ENCODE results near the gene KRTAP20-2. TPM values are rescaled to one million over a fixed set of nuclear protein-coding genes. Genes with fewer than 3 reads are reported as not detected.

Gene KRTAP20-2
- polyA plus RNA-seq, 3 donors: not detected

DNA sequence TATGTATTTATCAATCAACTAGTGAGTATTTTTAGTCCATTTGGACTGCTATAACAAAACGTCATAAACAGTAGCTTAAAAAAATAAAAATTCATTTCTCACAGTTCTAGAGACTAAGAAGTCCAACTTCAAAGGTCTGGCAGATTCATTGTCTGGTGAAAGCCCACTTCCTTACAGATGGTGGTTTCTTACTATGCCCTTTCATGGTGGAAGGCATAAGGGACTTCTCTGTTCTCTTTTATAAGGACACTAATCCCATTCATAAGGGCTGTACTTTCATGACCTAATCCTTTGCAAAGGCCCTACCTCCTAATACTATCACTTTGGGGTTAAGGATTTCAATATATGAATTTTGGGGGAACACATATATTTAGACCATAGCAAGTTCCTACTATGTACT, 45.6 kb downstream of the KRTAP20-2 start:
- Histone ChIP-seq H3K4me2 (replicated peaks; ENCODE audit: extremely low read depth, low read length, poor library complexity, severe bottlenecking) (no peak overlapping the region), H3K4me1 (ENCODE audit: control insufficient read depth in 1 of 2, insufficient read depth in 2 of 2, low read length in 2 of 2) (no peaks in the 10 kb centered on the region), H3K36me3 (replicated peaks in 1 of 2; ENCODE audit: control insufficient read depth in 1 of 2, insufficient read depth in 2 of 2, low read length in 2 of 2) (no peaks in the 10 kb centered on the region), H3K9ac (ENCODE audit: insufficient read depth, low read length, poor library complexity, severe bottlenecking) (no peak overlapping the region), H4K20me1 (ENCODE audit: insufficient read depth, low read length) (no peaks in the 10 kb centered on the region), H2AFZ (ENCODE audit: insufficient read depth, low read depth, low read length, poor library complexity, severe bottlenecking) (no peak overlapping the region), H3K4me3 (replicated peaks in 1 of 3; ENCODE audit: low read depth in 2 of 3, low read length in 3 of 3) (no peak overlapping the region), H3K27ac (ENCODE audit: low read depth in 1 of 2, low read length in 2 of 2) (no peak overlapping the region), H3K79me2 (ENCODE audit: insufficient read depth, low read length) (no peaks in the 10 kb centered on the region), H3K27me3 (ENCODE audit: control insufficient read depth in 2 of 2, insufficient read depth in 2 of 2, low read length in 2 of 2) (no peaks in the 10 kb centered on the region), H3K9me3 (replicated peaks in 1 of 2; ENCODE audit: control insufficient read depth in 1 of 2, insufficient read depth in 1 of 2, low read length in 2 of 2) (peaks cover 11 to 32% of the 10 kb centered on the region in 2 donors)
- DNase-seq: no peak
- Mint-ChIP-seq H3K36me3 (no peaks in the 10 kb centered on the region), H3K4me3 (no peak overlapping the region), H3K4me1 (no peaks in the 10 kb centered on the region), H3K27ac (no peak overlapping the region), H3K27me3 (ENCODE audit: low read depth in 3 of 3) (no peaks in the 10 kb centered on the region), H3K9me3 (peaks cover 0 to 14% (median 4%) of the 10 kb centered on the region in 7 donors)
- intact Hi-C loops (cut with micrococcal nuclease): no loop called here
- TF ChIP-seq, protein P1, sequence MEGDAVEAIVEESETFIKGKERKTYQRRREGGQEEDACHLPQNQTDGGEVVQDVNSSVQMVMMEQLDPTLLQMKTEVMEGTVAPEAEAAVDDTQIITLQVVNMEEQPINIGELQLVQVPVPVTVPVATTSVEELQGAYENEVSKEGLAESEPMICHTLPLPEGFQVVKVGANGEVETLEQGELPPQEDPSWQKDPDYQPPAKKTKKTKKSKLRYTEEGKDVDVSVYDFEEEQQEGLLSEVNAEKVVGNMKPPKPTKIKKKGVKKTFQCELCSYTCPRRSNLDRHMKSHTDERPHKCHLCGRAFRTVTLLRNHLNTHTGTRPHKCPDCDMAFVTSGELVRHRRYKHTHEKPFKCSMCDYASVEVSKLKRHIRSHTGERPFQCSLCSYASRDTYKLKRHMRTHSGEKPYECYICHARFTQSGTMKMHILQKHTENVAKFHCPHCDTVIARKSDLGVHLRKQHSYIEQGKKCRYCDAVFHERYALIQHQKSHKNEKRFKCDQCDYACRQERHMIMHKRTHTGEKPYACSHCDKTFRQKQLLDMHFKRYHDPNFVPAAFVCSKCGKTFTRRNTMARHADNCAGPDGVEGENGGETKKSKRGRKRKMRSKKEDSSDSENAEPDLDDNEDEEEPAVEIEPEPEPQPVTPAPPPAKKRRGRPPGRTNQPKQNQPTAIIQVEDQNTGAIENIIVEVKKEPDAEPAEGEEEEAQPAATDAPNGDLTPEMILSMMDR (IDR thresholded peaks at IDR 0.05): no peak
- no CpG with 5 or more reads among the region's 1 CpG for WGBS (ENCODE audit: insufficient coverage)

DNA sequence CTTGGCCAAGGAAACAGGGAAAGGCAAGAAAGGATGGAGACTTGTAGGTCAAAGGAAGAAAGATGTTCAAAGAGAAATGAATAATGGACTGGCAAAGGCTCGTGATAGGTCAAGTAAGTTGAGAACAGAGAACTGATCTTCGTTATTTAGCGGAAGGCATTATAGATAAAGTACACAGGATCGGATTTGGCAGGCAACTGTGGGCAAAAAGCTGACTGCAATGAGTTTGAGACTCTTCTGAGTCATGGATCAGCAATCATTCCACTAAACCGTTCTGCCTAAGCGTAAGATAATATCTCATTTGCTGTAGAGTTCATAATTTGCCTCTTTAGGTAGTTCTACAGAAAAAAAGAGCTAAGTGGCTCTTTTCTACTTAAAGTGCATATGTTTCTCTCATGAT, 49.5 kb downstream of the KRTAP20-2 start:
- H3K27me3 ChIP-seq (ENCODE audit: control insufficient read depth in 2 of 2, insufficient read depth in 2 of 2, low read length in 2 of 2): no peaks in the 10 kb centered on the region
- Mint-ChIP-seq H3K9me3 (peaks cover 0 to 15% (median 6%) of the 10 kb centered on the region in 7 donors), H3K4me1 (no peaks in the 10 kb centered on the region), H3K4me3 (no peak overlapping the region), H3K27me3 (ENCODE audit: low read depth in 3 of 3) (no peaks in the 10 kb centered on the region), H3K36me3 (no peaks in the 10 kb centered on the region), H3K27ac (no peak overlapping the region)
- DNase-seq: no peak
- peaks cover 14 to 24% of the 10 kb centered on the region in 2 donors for H3K9me3 ChIP-seq (replicated peaks in 1 of 2; ENCODE audit: control insufficient read depth in 1 of 2, insufficient read depth in 1 of 2, low read length in 2 of 2)
- TF ChIP-seq, protein P1 (IDR thresholded peaks at IDR 0.05): no peak
- H3K4me2 ChIP-seq (replicated peaks; ENCODE audit: extremely low read depth, low read length, poor library complexity, severe bottlenecking): no peak overlapping the region
- intact Hi-C loops (cut with micrococcal nuclease): no loop called here
- no peaks in the 10 kb centered on the region for H3K36me3 ChIP-seq (replicated peaks in 1 of 2; ENCODE audit: control insufficient read depth in 1 of 2, insufficient read depth in 2 of 2, low read length in 2 of 2)
- no peak overlapping the region for H3K4me3 ChIP-seq (replicated peaks in 1 of 3; ENCODE audit: low read depth in 2 of 3, low read length in 3 of 3)
- no peaks in the 10 kb centered on the region for H4K20me1 ChIP-seq (ENCODE audit: insufficient read depth, low read length)
- H2AFZ ChIP-seq (ENCODE audit: insufficient read depth, low read depth, low read length, poor library complexity, severe bottlenecking): no peak overlapping the region
- no peak overlapping the region for H3K9ac ChIP-seq (ENCODE audit: insufficient read depth, low read length, poor library complexity, severe bottlenecking)
- WGBS (ENCODE audit: insufficient coverage): 93% methylated on average over 6 of the region's 6 CpGs
- no peaks in the 10 kb centered on the region for H3K4me1 ChIP-seq (ENCODE audit: control insufficient read depth in 1 of 2, insufficient read depth in 2 of 2, low read length in 2 of 2)
- no peak overlapping the region for H3K27ac ChIP-seq (ENCODE audit: low read depth in 1 of 2, low read length in 2 of 2)
- H3K79me2 ChIP-seq (ENCODE audit: insufficient read depth, low read length): no peaks in the 10 kb centered on the region

Small RNA genes within 50 kb of the gene (small RNA-seq; reads per million reads assigned to genes)
- not detected for gene KRTAP20-1 (ENCODE audit: insufficient read length, low read depth)
- not detected for gene KRTAP20-3 (ENCODE audit: insufficient read length, low read depth)
- not detected for gene KRTAP20-4 (ENCODE audit: insufficient read length, low read depth)
- not detected for gene KRTAP22-1 (ENCODE audit: insufficient read length, low read depth)
- gene KRTAP22-2 (ENCODE audit: insufficient read length, low read depth): not detected

Other genes starting within 250 kb of the KRTAP20-2 start
- gene KRTAP13-1, start 239.2 kb upstream of the KRTAP20-2 start, polyA plus RNA-seq: not detected
- gene KRTAP13-3, start 209.3 kb upstream of the KRTAP20-2 start, polyA plus RNA-seq: not detected
- not detected for gene KRTAP13-4, start 205.0 kb upstream of the KRTAP20-2 start, polyA plus RNA-seq
- gene KRTAP15-1, start 194.9 kb upstream of the KRTAP20-2 start, polyA plus RNA-seq: not detected
- not detected for gene KRTAP19-1, start 154.8 kb upstream of the KRTAP20-2 start, polyA plus RNA-seq
- not detected for gene KRTAP19-2, start 147.8 kb upstream of the KRTAP20-2 start, polyA plus RNA-seq
- gene KRTAP19-3, start 143.2 kb upstream of the KRTAP20-2 start, polyA plus RNA-seq: not detected
- gene KRTAP19-4, start 138.0 kb upstream of the KRTAP20-2 start, polyA plus RNA-seq: not detected
- gene KRTAP19-5, start 133.1 kb upstream of the KRTAP20-2 start, polyA plus RNA-seq: not detected
- gene KRTAP19-6, start 93.3 kb upstream of the KRTAP20-2 start, polyA plus RNA-seq: not detected
- gene KRTAP19-7, start 73.9 kb upstream of the KRTAP20-2 start, polyA plus RNA-seq: not detected
- not detected for gene KRTAP22-2, start 44.8 kb upstream of the KRTAP20-2 start, polyA plus RNA-seq
- gene KRTAP6-3, start 42.8 kb upstream of the KRTAP20-2 start, polyA plus RNA-seq: not detected
- not detected for gene KRTAP6-2, start 36.3 kb upstream of the KRTAP20-2 start, polyA plus RNA-seq
- not detected for gene KRTAP22-1, start 34.1 kb upstream of the KRTAP20-2 start, polyA plus RNA-seq
- gene KRTAP6-1, start 21.3 kb upstream of the KRTAP20-2 start, polyA plus RNA-seq: not detected
- not detected for gene KRTAP20-1, start 18.8 kb upstream of the KRTAP20-2 start, polyA plus RNA-seq
- not detected for gene KRTAP20-4, start 14.6 kb upstream of the KRTAP20-2 start, polyA plus RNA-seq
- gene KRTAP20-3, start 7.7 kb downstream of the KRTAP20-2 start, polyA plus RNA-seq: not detected
- not detected for gene KRTAP21-3, start 83.6 kb downstream of the KRTAP20-2 start, polyA plus RNA-seq
- gene KRTAP21-2, start 112.1 kb downstream of the KRTAP20-2 start, polyA plus RNA-seq: not detected
- gene KRTAP21-1, start 120.2 kb downstream of the KRTAP20-2 start, polyA plus RNA-seq: not detected
- not detected for gene KRTAP8-1, start 178.1 kb downstream of the KRTAP20-2 start, polyA plus RNA-seq
- gene KRTAP7-1, start 194.6 kb downstream of the KRTAP20-2 start, polyA plus RNA-seq: under 1 TPM in 1 of 3 donors, not detected in 2; 0.13 TPM
- not detected for gene KRTAP11-1, start 246.4 kb downstream of the KRTAP20-2 start, polyA plus RNA-seq